Measurements from ENCODE around the gene PSEN1.

The PSEN1 gene

DNA sequence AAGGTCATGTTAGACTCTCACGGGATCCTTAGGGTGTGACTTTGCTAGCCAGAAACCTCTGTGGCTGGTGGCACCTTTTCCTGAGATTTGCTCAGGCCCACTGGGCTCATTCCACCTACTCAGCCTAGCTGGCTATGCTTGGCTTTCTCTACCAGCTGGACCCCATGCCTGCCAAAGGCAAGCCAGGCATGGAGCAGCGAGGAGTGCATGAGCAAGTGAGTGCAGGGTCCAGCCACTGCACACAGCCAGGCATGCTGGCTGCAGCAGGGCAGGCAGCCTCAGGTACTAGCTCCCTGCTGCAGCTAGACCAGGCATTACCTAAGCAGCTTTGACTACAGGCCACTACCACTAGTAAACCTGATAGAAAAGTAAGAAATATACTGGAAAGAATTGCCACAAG, 71.3 kb downstream of the PSEN1 start:
- no peak overlapping the region for H3K9ac ChIP-seq (ENCODE audit: low read depth in 1 of 2, low read length in 2 of 2)
- H3K4me1 ChIP-seq (ENCODE audit: control insufficient read depth in 1 of 2, insufficient read depth in 2 of 2, low read length in 2 of 2), result no peaks in the 10 kb centered on the region
- H3K36me3 ChIP-seq (ENCODE audit: control insufficient read depth in 1 of 2, insufficient read depth in 2 of 2, low read length in 2 of 2), result peaks cover 48 to 75% of the 10 kb centered on the region in 2 donors
- no peak overlapping the region for H3K27ac ChIP-seq (ENCODE audit: low read depth, low read length)
- no peak overlapping the region for H3K4me3 ChIP-seq (ENCODE audit: low read depth in 1 of 2, low read length in 2 of 2)
- H3K27me3 ChIP-seq (ENCODE audit: control insufficient read depth in 1 of 2, insufficient read depth in 2 of 2, low read length in 2 of 2), result no peaks in the 10 kb centered on the region
- H3K9me3 ChIP-seq (ENCODE audit: control insufficient read depth in 1 of 2, low read length in 2 of 2), result no peaks in the 10 kb centered on the region

DNA sequence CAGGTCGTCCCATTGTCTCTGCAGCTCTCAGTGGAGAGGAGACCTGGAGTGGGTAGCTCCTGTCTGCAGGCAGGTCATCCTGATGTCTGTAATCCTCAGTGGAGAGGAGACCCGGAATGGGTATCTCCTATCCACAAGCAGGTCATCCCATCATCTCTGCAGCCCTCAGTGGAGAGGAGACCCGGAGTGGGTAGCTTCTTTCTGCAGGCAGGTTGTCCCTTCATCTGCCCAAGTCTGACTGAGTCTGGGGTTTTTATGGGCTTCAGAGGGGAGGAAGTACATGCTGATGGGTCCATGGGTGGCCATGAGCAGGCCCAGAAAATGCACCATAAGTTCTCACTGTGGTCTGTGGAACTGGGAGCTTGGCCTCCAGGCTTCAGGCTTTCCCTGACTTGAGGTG, 72.1 kb downstream of the PSEN1 start:
- no peak overlapping the region for H3K4me3 ChIP-seq (ENCODE audit: low read depth in 1 of 2, low read length in 2 of 2)
- H3K27me3 ChIP-seq (ENCODE audit: control insufficient read depth in 1 of 2, insufficient read depth in 2 of 2, low read length in 2 of 2), result no peaks in the 10 kb centered on the region
- no peak overlapping the region for H3K9ac ChIP-seq (ENCODE audit: low read depth in 1 of 2, low read length in 2 of 2)
- no peaks in the 10 kb centered on the region for H3K4me1 ChIP-seq (ENCODE audit: control insufficient read depth in 1 of 2, insufficient read depth in 2 of 2, low read length in 2 of 2)
- H3K9me3 ChIP-seq (ENCODE audit: control insufficient read depth in 1 of 2, low read length in 2 of 2), result no peaks in the 10 kb centered on the region
- H3K36me3 ChIP-seq (ENCODE audit: control insufficient read depth in 1 of 2, insufficient read depth in 2 of 2, low read length in 2 of 2), result peaks cover 56 to 80% of the 10 kb centered on the region in 2 donors
- H3K27ac ChIP-seq (ENCODE audit: low read depth, low read length), result no peak overlapping the region

DNA sequence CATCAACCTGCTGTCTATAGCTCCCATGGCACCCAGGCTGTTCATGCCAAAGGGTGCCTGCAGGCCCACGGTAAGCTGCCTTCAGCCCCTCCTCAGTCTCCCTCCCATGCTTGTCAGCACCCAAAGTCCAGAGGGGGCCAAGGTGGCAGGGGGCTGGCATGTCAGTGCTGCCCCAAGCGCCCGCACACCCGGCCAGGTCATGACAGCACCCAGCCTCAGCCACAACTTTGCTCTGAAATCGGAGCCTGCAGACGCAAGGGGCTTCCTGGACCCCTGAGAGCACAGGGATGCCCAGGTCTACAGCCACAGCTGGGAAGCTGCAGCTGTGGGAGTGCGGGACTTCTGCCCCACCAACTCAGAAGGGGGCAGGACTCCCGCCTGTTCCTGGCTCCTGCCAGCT, 72.5 kb downstream of the PSEN1 start:
- Histone ChIP-seq H3K27me3 (ENCODE audit: control insufficient read depth in 1 of 2, insufficient read depth in 2 of 2, low read length in 2 of 2) (no peaks in the 10 kb centered on the region), H3K4me3 (ENCODE audit: low read depth in 1 of 2, low read length in 2 of 2) (no peak overlapping the region), H3K27ac (ENCODE audit: low read depth, low read length) (no peak overlapping the region), H3K9ac (ENCODE audit: low read depth in 1 of 2, low read length in 2 of 2) (no peak overlapping the region), H3K9me3 (ENCODE audit: control insufficient read depth in 1 of 2, low read length in 2 of 2) (no peaks in the 10 kb centered on the region), H3K36me3 (ENCODE audit: control insufficient read depth in 1 of 2, insufficient read depth in 2 of 2, low read length in 2 of 2) (peaks cover 60 to 80% of the 10 kb centered on the region in 2 donors), H3K4me1 (ENCODE audit: control insufficient read depth in 1 of 2, insufficient read depth in 2 of 2, low read length in 2 of 2) (no peaks in the 10 kb centered on the region)

DNA sequence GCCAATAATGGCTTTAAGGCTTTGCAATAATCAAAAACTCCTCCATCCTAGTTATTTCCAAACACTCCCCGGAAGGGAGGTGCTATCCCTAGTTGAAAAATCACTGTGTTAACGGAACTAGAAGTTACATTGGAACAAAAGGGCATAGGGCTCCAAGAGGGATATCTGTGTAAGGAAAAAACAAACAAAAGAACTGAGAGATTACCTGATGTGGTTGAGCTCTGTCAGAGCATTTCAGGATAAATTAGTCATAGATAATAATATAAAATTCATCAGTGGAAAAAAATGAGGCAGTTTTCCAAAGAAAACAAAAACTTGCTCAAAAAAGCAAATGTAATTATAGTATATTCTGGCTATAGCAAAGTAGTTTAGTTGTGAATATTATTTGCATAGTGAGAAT, 73.6 kb downstream of the PSEN1 start:
- Histone ChIP-seq H3K4me1 (ENCODE audit: control insufficient read depth in 1 of 2, insufficient read depth in 2 of 2, low read length in 2 of 2) (no peaks in the 10 kb centered on the region), H3K4me3 (ENCODE audit: low read depth in 1 of 2, low read length in 2 of 2) (no peak overlapping the region), H3K27me3 (ENCODE audit: control insufficient read depth in 1 of 2, insufficient read depth in 2 of 2, low read length in 2 of 2) (no peaks in the 10 kb centered on the region), H3K9ac (ENCODE audit: low read depth in 1 of 2, low read length in 2 of 2) (no peak overlapping the region), H3K9me3 (ENCODE audit: control insufficient read depth in 1 of 2, low read length in 2 of 2) (no peaks in the 10 kb centered on the region), H3K27ac (ENCODE audit: low read depth, low read length) (no peak overlapping the region), H3K36me3 (ENCODE audit: control insufficient read depth in 1 of 2, insufficient read depth in 2 of 2, low read length in 2 of 2) (peaks cover 62 to 82% of the 10 kb centered on the region in 2 donors)

DNA sequence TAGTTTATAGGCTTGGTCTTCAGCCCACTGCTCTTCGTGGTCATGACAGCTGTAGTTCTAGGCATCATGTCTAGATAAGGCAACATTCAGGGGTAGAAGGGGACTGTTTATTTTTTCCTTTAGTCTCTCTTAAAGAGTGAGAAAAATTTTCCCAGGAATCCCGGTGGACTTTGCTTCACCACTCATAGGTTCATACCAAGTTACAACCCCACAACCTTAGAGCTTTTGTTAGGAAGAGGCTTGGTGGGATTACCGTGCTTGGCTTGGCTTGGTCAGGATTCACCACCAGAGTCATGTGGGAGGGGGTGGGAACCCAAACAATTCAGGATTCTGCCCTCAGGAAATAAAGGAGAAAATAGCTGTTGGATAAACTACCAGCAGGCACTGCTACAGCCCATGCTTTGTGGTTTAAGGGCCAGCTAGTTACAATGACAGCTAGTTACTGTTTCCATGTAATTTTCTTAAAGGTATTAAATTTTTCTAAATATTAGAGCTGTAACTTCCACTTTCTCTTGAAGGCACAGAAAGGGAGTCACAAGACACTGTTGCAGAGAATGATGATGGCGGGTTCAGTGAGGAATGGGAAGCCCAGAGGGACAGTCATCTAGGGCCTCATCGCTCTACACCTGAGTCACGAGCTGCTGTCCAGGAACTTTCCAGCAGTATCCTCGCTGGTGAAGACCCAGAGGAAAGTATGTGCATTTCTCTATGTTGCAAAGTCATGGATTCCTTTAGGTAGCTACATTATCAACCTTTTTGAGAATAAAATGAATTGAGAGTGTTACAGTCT, 75.1 kb downstream of the PSEN1 start:
- Histone ChIP-seq H3K9ac (ENCODE audit: low read depth in 1 of 2, low read length in 2 of 2) (no peak overlapping the region), H3K4me3 (ENCODE audit: low read depth in 1 of 2, low read length in 2 of 2) (no peak overlapping the region), H3K4me1 (ENCODE audit: control insufficient read depth in 1 of 2, insufficient read depth in 2 of 2, low read length in 2 of 2) (no peaks in the 10 kb centered on the region), H3K9me3 (ENCODE audit: control insufficient read depth in 1 of 2, low read length in 2 of 2) (no peaks in the 10 kb centered on the region), H3K27ac (ENCODE audit: low read depth, low read length) (no peak overlapping the region), H3K27me3 (ENCODE audit: control insufficient read depth in 1 of 2, insufficient read depth in 2 of 2, low read length in 2 of 2) (no peaks in the 10 kb centered on the region), H3K36me3 (ENCODE audit: control insufficient read depth in 1 of 2, insufficient read depth in 2 of 2, low read length in 2 of 2) (peaks cover 52 to 77% of the 10 kb centered on the region in 2 donors)

DNA sequence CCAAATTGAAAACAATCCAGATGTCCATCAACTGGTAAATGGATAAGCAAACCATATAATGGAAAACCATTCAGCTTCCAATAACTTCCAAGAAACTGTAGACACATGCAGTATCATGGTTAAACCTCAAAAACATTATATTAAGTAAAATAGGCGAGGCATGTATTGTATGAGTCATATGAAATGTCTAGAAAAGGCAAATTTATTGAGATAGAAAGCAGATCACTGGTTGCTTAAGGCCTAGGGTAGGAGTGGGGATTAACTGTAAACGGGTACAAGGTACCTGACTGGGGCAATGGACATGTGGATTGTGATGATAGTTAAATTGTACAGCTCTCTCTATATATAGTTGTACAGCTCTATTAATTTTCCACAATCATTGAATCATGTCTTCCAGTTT, 79.7 kb downstream of the PSEN1 start:
- Histone ChIP-seq H3K4me3 (ENCODE audit: low read depth in 1 of 2, low read length in 2 of 2) (no peak overlapping the region), H3K4me1 (ENCODE audit: control insufficient read depth in 1 of 2, insufficient read depth in 2 of 2, low read length in 2 of 2) (no peaks in the 10 kb centered on the region), H3K27ac (ENCODE audit: low read depth, low read length) (no peak overlapping the region), H3K27me3 (ENCODE audit: control insufficient read depth in 1 of 2, insufficient read depth in 2 of 2, low read length in 2 of 2) (no peaks in the 10 kb centered on the region), H3K9ac (ENCODE audit: low read depth in 1 of 2, low read length in 2 of 2) (no peak overlapping the region), H3K36me3 (ENCODE audit: control insufficient read depth in 1 of 2, insufficient read depth in 2 of 2, low read length in 2 of 2) (peaks cover 47 to 77% of the 10 kb centered on the region in 2 donors), H3K9me3 (ENCODE audit: control insufficient read depth in 1 of 2, low read length in 2 of 2) (no peaks in the 10 kb centered on the region)

DNA sequence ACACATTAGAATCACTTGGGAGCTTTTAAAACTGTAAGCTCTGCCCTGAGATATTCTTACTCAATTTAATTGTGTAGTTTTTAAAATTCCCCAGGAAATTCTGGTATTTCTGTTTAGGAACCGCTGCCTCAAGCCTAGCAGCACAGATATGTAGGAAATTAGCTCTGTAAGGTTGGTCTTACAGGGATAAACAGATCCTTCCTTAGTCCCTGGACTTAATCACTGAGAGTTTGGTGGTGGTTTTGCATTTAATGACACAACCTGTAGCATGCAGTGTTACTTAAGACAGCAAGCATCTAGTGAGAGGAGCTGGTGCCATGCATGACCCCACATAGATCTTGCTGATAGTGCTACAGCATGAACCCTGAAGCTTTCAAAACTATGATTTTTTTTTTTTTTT, 81.1 kb downstream of the PSEN1 start:
- no peak overlapping the region for H3K27ac ChIP-seq (ENCODE audit: low read depth, low read length)
- no peak overlapping the region for H3K9ac ChIP-seq (ENCODE audit: low read depth in 1 of 2, low read length in 2 of 2)
- H3K36me3 ChIP-seq (ENCODE audit: control insufficient read depth in 1 of 2, insufficient read depth in 2 of 2, low read length in 2 of 2), result peaks cover 46 to 79% of the 10 kb centered on the region in 2 donors
- H3K4me3 ChIP-seq (ENCODE audit: low read depth in 1 of 2, low read length in 2 of 2), result no peak overlapping the region
- H3K4me1 ChIP-seq (ENCODE audit: control insufficient read depth in 1 of 2, insufficient read depth in 2 of 2, low read length in 2 of 2), result no peaks in the 10 kb centered on the region
- no peaks in the 10 kb centered on the region for H3K27me3 ChIP-seq (ENCODE audit: control insufficient read depth in 1 of 2, insufficient read depth in 2 of 2, low read length in 2 of 2)
- H3K9me3 ChIP-seq (ENCODE audit: control insufficient read depth in 1 of 2, low read length in 2 of 2), result no peaks in the 10 kb centered on the region

DNA sequence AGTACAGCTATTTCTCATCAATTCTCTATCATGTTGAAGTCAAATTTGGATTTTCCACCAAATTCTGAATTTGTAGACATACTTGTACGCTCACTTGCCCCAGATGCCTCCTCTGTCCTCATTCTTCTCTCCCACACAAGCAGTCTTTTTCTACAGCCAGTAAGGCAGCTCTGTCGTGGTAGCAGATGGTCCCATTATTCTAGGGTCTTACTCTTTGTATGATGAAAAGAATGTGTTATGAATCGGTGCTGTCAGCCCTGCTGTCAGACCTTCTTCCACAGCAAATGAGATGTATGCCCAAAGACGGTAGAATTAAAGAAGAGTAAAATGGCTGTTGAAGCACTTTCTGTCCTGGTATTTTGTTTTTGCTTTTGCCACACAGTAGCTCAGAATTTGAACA, 83.8 kb downstream of the PSEN1 start:
- no peak overlapping the region for H3K4me3 ChIP-seq (ENCODE audit: low read depth in 1 of 2, low read length in 2 of 2)
- H3K9ac ChIP-seq (ENCODE audit: low read depth in 1 of 2, low read length in 2 of 2), result no peak overlapping the region
- no peaks in the 10 kb centered on the region for H3K27me3 ChIP-seq (ENCODE audit: control insufficient read depth in 1 of 2, insufficient read depth in 2 of 2, low read length in 2 of 2)
- no peaks in the 10 kb centered on the region for H3K9me3 ChIP-seq (ENCODE audit: control insufficient read depth in 1 of 2, low read length in 2 of 2)
- H3K4me1 ChIP-seq (ENCODE audit: control insufficient read depth in 1 of 2, insufficient read depth in 2 of 2, low read length in 2 of 2), result no peaks in the 10 kb centered on the region
- no peak overlapping the region for H3K27ac ChIP-seq (ENCODE audit: low read depth, low read length)
- H3K36me3 ChIP-seq (ENCODE audit: control insufficient read depth in 1 of 2, insufficient read depth in 2 of 2, low read length in 2 of 2), result peaks cover 36 to 67% of the 10 kb centered on the region in 2 donors

DNA sequence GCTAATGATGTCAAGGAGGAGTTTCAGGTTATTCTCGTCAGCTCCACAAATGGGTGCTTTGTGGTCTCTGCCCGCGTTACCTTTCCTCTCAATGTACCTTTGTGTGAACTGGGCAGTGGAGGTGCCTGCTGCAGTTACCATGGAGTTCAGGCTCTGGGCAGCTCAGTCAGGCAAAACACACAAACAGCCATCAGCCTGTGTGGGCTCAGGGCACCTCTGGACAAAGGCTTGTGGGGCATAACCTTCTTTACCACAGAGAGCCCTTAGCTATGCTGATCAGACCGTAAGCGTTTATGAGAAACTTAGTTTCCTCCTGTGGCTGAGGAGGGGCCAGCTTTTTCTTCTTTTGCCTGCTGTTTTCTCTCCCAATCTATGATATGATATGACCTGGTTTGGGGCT, 84.3 kb downstream of the PSEN1 start:
- peaks cover 36 to 70% of the 10 kb centered on the region in 2 donors for H3K36me3 ChIP-seq (ENCODE audit: control insufficient read depth in 1 of 2, insufficient read depth in 2 of 2, low read length in 2 of 2)
- no peaks in the 10 kb centered on the region for H3K27me3 ChIP-seq (ENCODE audit: control insufficient read depth in 1 of 2, insufficient read depth in 2 of 2, low read length in 2 of 2)
- no peak overlapping the region for H3K4me3 ChIP-seq (ENCODE audit: low read depth in 1 of 2, low read length in 2 of 2)
- H3K9me3 ChIP-seq (ENCODE audit: control insufficient read depth in 1 of 2, low read length in 2 of 2), result no peaks in the 10 kb centered on the region
- no peak overlapping the region for H3K9ac ChIP-seq (ENCODE audit: low read depth in 1 of 2, low read length in 2 of 2)
- H3K4me1 ChIP-seq (ENCODE audit: control insufficient read depth in 1 of 2, insufficient read depth in 2 of 2, low read length in 2 of 2), result no peaks in the 10 kb centered on the region
- no peak overlapping the region for H3K27ac ChIP-seq (ENCODE audit: low read depth, low read length)

DNA sequence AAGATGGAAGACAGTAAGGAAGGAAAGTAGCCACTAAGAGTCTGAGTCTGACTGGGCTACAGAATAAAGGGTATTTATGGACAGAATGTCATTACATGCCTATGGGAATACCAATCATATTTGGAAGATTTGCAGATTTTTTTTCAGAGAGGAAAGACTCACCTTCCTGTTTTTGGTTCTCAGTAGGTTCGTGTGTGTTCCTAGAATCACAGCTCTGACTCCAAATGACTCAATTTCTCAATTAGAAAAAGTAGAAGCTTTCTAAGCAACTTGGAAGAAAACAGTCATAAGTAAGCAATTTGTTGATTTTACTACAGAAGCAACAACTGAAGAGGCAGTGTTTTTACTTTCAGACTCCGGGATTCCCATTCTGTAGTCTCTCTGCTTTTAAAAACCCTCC, 85.6 kb downstream of the PSEN1 start:
- H3K4me1 ChIP-seq (ENCODE audit: control insufficient read depth in 1 of 2, insufficient read depth in 2 of 2, low read length in 2 of 2), result no peaks in the 10 kb centered on the region
- peaks cover 36 to 61% of the 10 kb centered on the region in 2 donors for H3K36me3 ChIP-seq (ENCODE audit: control insufficient read depth in 1 of 2, insufficient read depth in 2 of 2, low read length in 2 of 2)
- H3K4me3 ChIP-seq (ENCODE audit: low read depth in 1 of 2, low read length in 2 of 2), result no peak overlapping the region
- H3K9ac ChIP-seq (ENCODE audit: low read depth in 1 of 2, low read length in 2 of 2), result no peak overlapping the region
- no peaks in the 10 kb centered on the region for H3K27me3 ChIP-seq (ENCODE audit: control insufficient read depth in 1 of 2, insufficient read depth in 2 of 2, low read length in 2 of 2)
- no peaks in the 10 kb centered on the region for H3K9me3 ChIP-seq (ENCODE audit: control insufficient read depth in 1 of 2, low read length in 2 of 2)
- H3K27ac ChIP-seq (ENCODE audit: low read depth, low read length), result no peak overlapping the region

Measured in duodenal mucosa (tissue), 2 donors.